ENCODE data around the gene TBC1D13. TPM values are rescaled to one million over a fixed set of nuclear protein-coding genes. Genes with fewer than 3 reads are reported as not detected.

The TBC1D13 gene
- total RNA-seq, 1 experiment from 2014 or later: 10.9 TPM

- intact Hi-C loops (cut with micrococcal nuclease): no loop called here
- Mint-ChIP-seq H3K4me3 (ENCODE audit: unreplicated experiment) (peak overlapping the region; percentile 96), H3K9me3 (ENCODE audit: unreplicated experiment) (peaks cover 7% of the 10 kb centered on the region), H3K36me3 (ENCODE audit: insufficient read depth, unreplicated experiment) (peaks cover 5% of the 10 kb centered on the region), H3K4me1 (ENCODE audit: insufficient read depth, unreplicated experiment) (peaks cover 11% of the 10 kb centered on the region), H3K27ac (ENCODE audit: low read depth, unreplicated experiment) (peak overlapping the region; percentile 92), H3K27me3 (ENCODE audit: insufficient read depth, unreplicated experiment) (no peaks in the 10 kb centered on the region)
- no peak for TF ChIP-seq CTCF (IDR thresholded peaks at IDR 0.05; ENCODE audit: unreplicated experiment)
- TSS peak; percentile 37 for BruUV-seq (replicated peaks)
- DNase-seq (ENCODE audit: unreplicated experiment): no peak
- POLR2A ChIA-PET: interaction anchor here (0.7 to 2.8 kb wide), 21 partner anchors 8 to 163 kb away, joined by 3 to 30 read pairs (median 5); partner anchors contain the start of genes ENDOG, TBC1D13 and ZDHHC12
- CTCF ChIA-PET: interaction anchor here (0.6 kb wide), 4 partner anchors 19 to 161 kb away, joined by 3 read pairs; no protein-coding TSS in a partner anchor
These were observed 16.6 kb upstream of the TBC1D13 start for GRCh38 chr9:128770286-128771030.

- no peak for TF ChIP-seq CTCF (IDR thresholded peaks at IDR 0.05; ENCODE audit: unreplicated experiment)
- peak; percentile 27 for DNase-seq (ENCODE audit: unreplicated experiment)
- POLR2A ChIA-PET: interaction anchor here (0.7 to 2.8 kb wide), 25 partner anchors 9 to 1203 kb away, joined by 3 to 30 read pairs (median 5); partner anchors contain the start of genes ENDOG, TBC1D13, URM1 and ZDHHC12
- H3K4me1 Mint-ChIP-seq (ENCODE audit: insufficient read depth, unreplicated experiment): peaks cover 11% of the 10 kb centered on the region
- intact Hi-C loops (cut with micrococcal nuclease): no loop called here
- no peaks in the 10 kb centered on the region for H3K36me3 Mint-ChIP-seq (ENCODE audit: insufficient read depth, unreplicated experiment)
- H3K27ac Mint-ChIP-seq (ENCODE audit: low read depth, unreplicated experiment): peak overlapping the region; percentile 92
- no peaks in the 10 kb centered on the region for H3K27me3 Mint-ChIP-seq (ENCODE audit: insufficient read depth, unreplicated experiment)
- peaks cover 7% of the 10 kb centered on the region for H3K9me3 Mint-ChIP-seq (ENCODE audit: unreplicated experiment)
- CTCF ChIA-PET: interaction anchor here (0.6 kb wide), 3 partner anchors 18 to 160 kb away, joined by 3 read pairs; no protein-coding TSS in a partner anchor
- H3K4me3 Mint-ChIP-seq (ENCODE audit: unreplicated experiment): peak overlapping the region; percentile 96
- no TSS peak for BruUV-seq (replicated peaks)
These were observed 15.8 kb upstream of the TBC1D13 start for GRCh38 chr9:128771094-128771721.

- intact Hi-C loops (cut with micrococcal nuclease): loop anchor here (1.0 kb wide), 1 partner anchor 15 kb away; the partner anchor contains the start of gene TBC1D13
- TF ChIP-seq CTCF (IDR thresholded peaks at IDR 0.05; ENCODE audit: unreplicated experiment): no peak
- H3K4me3 Mint-ChIP-seq (ENCODE audit: unreplicated experiment): peak within 1 kb of the TSS; percentile 96
- peak within 1 kb of the TSS; percentile 92 for H3K27ac Mint-ChIP-seq (ENCODE audit: low read depth, unreplicated experiment)
- ChIA-PET CTCF (interaction anchor here (0.9 kb wide), 1 partner anchor 53 kb away, joined by 4 read pairs; no protein-coding TSS in a partner anchor), POLR2A (interaction anchor here (0.9 to 2.8 kb wide), 24 partner anchors 10 to 1204 kb away, joined by 3 to 30 read pairs (median 5); partner anchors contain the start of genes ENDOG, TBC1D13, URM1 and ZDHHC12)
- H3K27me3 Mint-ChIP-seq (ENCODE audit: insufficient read depth, unreplicated experiment): no peaks in the 10 kb centered on the region
- BruUV-seq (replicated peaks): TSS peak; percentile 88
- H3K9me3 Mint-ChIP-seq (ENCODE audit: unreplicated experiment): peaks cover 7% of the 10 kb centered on the region
- peak; percentile 85 for DNase-seq (ENCODE audit: unreplicated experiment)
- no peaks in the 10 kb centered on the region for H3K36me3 Mint-ChIP-seq (ENCODE audit: insufficient read depth, unreplicated experiment)
- H3K4me1 Mint-ChIP-seq (ENCODE audit: insufficient read depth, unreplicated experiment): peaks cover 11% of the 10 kb centered on the region
These were observed 15.1 kb upstream of the TBC1D13 start, which contains the start of gene ZER1 for GRCh38 chr9:128771745-128772519. ZER1 (minus strand) TSS chr9:128771927; CDS start chr9:128755565, 16,362 bp downstream.

Data from MCF 10A (cell line).